HCT116 (cell line): ENCODE data around the gene AGPAT3. TPM values are rescaled to one million over a fixed set of nuclear protein-coding genes. Genes with fewer than 3 reads are reported as not detected.

ENCODE experiments used
- ATAC-seq: fragments of 200-7000 bp; cut with Tn5 transposase; 2 replicates; pipeline ENCODE4 v1.9.1; 2020; ENCODE audit warnings: mild to moderate bottlenecking, moderate library complexity
- BruUV-seq: library from RNA; stranded (reverse); fragments of 400-500 nt; replicated peaks from 2 replicates; lab custom pipeline; 2021; lab: Mats Ljungman, UMichigan
- CTCF ChIA-PET: fragments of 300-600 bp; sonication (Branson Sonifier 250); formaldehyde crosslinking; loops from one replicate; lab custom pipeline; 2021; ENCODE audit warnings: antibody characterized with exemption; lab: Charles Lee
- POLR2A ChIA-PET: fragments of 300-600, 350-600 bp; sonication (Branson Sonifier 250); formaldehyde crosslinking; loops from one replicate; lab custom pipeline; 2021; ENCODE audit warnings: antibody characterized with exemption; lab: Charles Lee
- RAD21 ChIA-PET, 2 experiments: fragments of 300-600 bp; sonication (Branson Sonifier 250); formaldehyde crosslinking; loops; one replicate each; lab custom pipeline; 2023; ENCODE audit warnings: low total read pairs in 2 of 2; ENCODE audit not compliant: uncharacterized antibody in 2 of 2, unreplicated experiment in 2 of 2, low non-redundant PET in 1 of 2; lab: Charles Lee
- DNase-seq: peaks from one replicate; pipeline ENCODE4 v3.0.0-alpha.2; 2010; ENCODE audit warnings: low read depth, low spot score
- H2AFZ ChIP-seq: fragments of 200-600 bp; shearing (Covaris generic), sonication (generic); 2 replicates; pipeline ENCODE4 v1.6.1; 2017; ENCODE audit warnings: low read depth, mixed run types, mixed read lengths, antibody characterized with exemption, low read length; ENCODE audit not compliant: poor library complexity, severe bottlenecking
- H3K27ac ChIP-seq: 2 replicates; pipeline ENCODE4 v1.5.1; 2012; ENCODE audit warnings: low read depth, low read length
- H3K27me3 ChIP-seq: fragments of 200-600 bp; sonication (generic); 2 replicates; pipeline ENCODE4 v1.6.1; 2016; ENCODE audit warnings: mixed run types, low read length, mixed read lengths; ENCODE audit not compliant: insufficient read depth
- H3K36me3 ChIP-seq, 2 experiments: fragments of 200-500 bp in 1 of 2; fragments of 200-600 bp in 1 of 2; sonication (Bioruptor generic) in 1 of 2; sonication (generic) in 1 of 2; 2 replicates each; pipeline versions ENCODE4 v1.5.1 to v1.6.1; 2014 to 2016; ENCODE audit warnings: low read length in 2 of 2, inconsistent platforms in 1 of 2, mixed read lengths in 1 of 2, mixed run types in 1 of 2; ENCODE audit not compliant: insufficient read depth in 2 of 2, control insufficient read depth in 1 of 2
- H3K4me1 ChIP-seq, 2 experiments: fragments of 200-600 bp in 1 of 2; sonication (generic) in 1 of 2; 2 replicates each; pipeline versions ENCODE4 v1.5.1 to v1.6.1; 2012 to 2017; ENCODE audit warnings: low read length in 2 of 2, inconsistent platforms in 1 of 2, mild to moderate bottlenecking in 1 of 2, mixed read lengths in 1 of 2, mixed run types in 1 of 2, moderate library complexity in 1 of 2; ENCODE audit not compliant: insufficient read depth in 2 of 2, control insufficient read depth in 1 of 2
- H3K4me2 ChIP-seq: fragments of 200-600 bp; sonication (generic); 2 replicates; pipeline ENCODE4 v1.6.1; 2017; ENCODE audit warnings: mixed run types, low read length, mixed read lengths
- H3K4me3 ChIP-seq, 2 experiments: fragments of 200-600 bp in 1 of 2; sonication (generic) in 1 of 2; replicated peaks in 1 of 2; 2 replicates each; pipeline ENCODE4 v1.5.1; 2011 to 2016; ENCODE audit warnings: low read length in 2 of 2, control low read depth in 1 of 2, low read depth in 1 of 2, mild to moderate bottlenecking in 1 of 2, mixed read lengths in 1 of 2, mixed run types in 1 of 2
- H3K79me2 ChIP-seq: fragments of 200-600 bp; sonication (generic); 2 replicates; pipeline ENCODE4 v1.6.1; 2017; ENCODE audit warnings: mild to moderate bottlenecking, mixed run types, low read length, moderate library complexity, mixed read lengths; ENCODE audit not compliant: insufficient read depth
- H3K9ac ChIP-seq: fragments of 200-600 bp; sonication (generic); 2 replicates; pipeline ENCODE4 v1.6.1; 2016; ENCODE audit warnings: low read length, mixed read lengths
- H3K9me2 ChIP-seq: fragments of 200-600 bp; sonication (generic), shearing (Covaris generic); 2 replicates; pipeline ENCODE4 v1.6.1; 2017; ENCODE audit warnings: mixed run types, mild to moderate bottlenecking, moderate library complexity; ENCODE audit not compliant: insufficient read depth
- H3K9me3 ChIP-seq, 2 experiments: fragments of 200-500 bp in 1 of 2; fragments of 200-600 bp in 1 of 2; sonication (Bioruptor generic) in 1 of 2; sonication (generic) in 1 of 2; 2 replicates each; pipeline ENCODE4 v1.6.1; 2014 to 2017; ENCODE audit warnings: low read length in 2 of 2, mixed read lengths in 2 of 2, inconsistent platforms in 1 of 2, low read depth in 1 of 2, mild to moderate bottlenecking in 1 of 2, mixed run types in 1 of 2, moderate library complexity in 1 of 2; ENCODE audit not compliant: control insufficient read depth in 1 of 2, insufficient read depth in 1 of 2
- H4K20me1 ChIP-seq: fragments of 200-600 bp; sonication (generic), shearing (Covaris generic); 2 replicates; pipeline ENCODE4 v1.6.1; 2017; ENCODE audit warnings: mixed run types, mild to moderate bottlenecking, moderate library complexity; ENCODE audit not compliant: insufficient read depth
- CBX3 ChIP-seq: IDR thresholded peaks from 2 replicates; pipeline ENCODE4 v1.6.1; 2012; ENCODE audit warnings: low read depth
- CEBPB ChIP-seq: IDR thresholded peaks from 2 replicates; pipeline ENCODE4 v1.6.1; 2012; ENCODE audit warnings: low read depth
- CTCF ChIP-seq, 3 experiments: fragments of 200-600 bp in 1 of 3; sonication (generic) in 1 of 3; IDR thresholded peaks in 2 of 3; conservative IDR thresholded peaks in 1 of 3; 2 replicates each; pipeline ENCODE4 v1.5.1; 2012 to 2017; ENCODE audit warnings: low read depth in 2 of 3, low read length in 2 of 3, antibody characterized with exemption in 1 of 3, borderline replicate concordance in 1 of 3, control low read depth in 1 of 3, mild to moderate bottlenecking in 1 of 3, mixed read lengths in 1 of 3, mixed run types in 1 of 3, moderate library complexity in 1 of 3; ENCODE audit not compliant: insufficient read depth in 1 of 3
- EGR1 ChIP-seq: IDR thresholded peaks from 2 replicates; pipeline ENCODE4 v1.6.1; 2012; ENCODE audit warnings: low read depth
- ELF1 ChIP-seq: IDR thresholded peaks from 2 replicates; pipeline ENCODE4 v1.6.1; 2012; ENCODE audit warnings: low read depth, borderline replicate concordance
- FOSL1 ChIP-seq: IDR thresholded peaks from 2 replicates; pipeline ENCODE4 v1.6.1; 2012; ENCODE audit warnings: low read depth
- JUND ChIP-seq: IDR thresholded peaks from 2 replicates; pipeline ENCODE4 v1.6.1; 2012
- POLR2AphosphoS5 ChIP-seq: IDR thresholded peaks from 2 replicates; pipeline ENCODE4 v1.6.1; 2011; ENCODE audit warnings: mild to moderate bottlenecking, low read depth, low read length, moderate library complexity
- RAD21 ChIP-seq: IDR thresholded peaks from 2 replicates; pipeline ENCODE4 v1.6.1; 2012; ENCODE audit warnings: low read depth, mild to moderate bottlenecking
- REST ChIP-seq: IDR thresholded peaks from 2 replicates; pipeline ENCODE4 v1.6.1; 2012; ENCODE audit warnings: low read depth
- TCF7L2 ChIP-seq: IDR thresholded peaks from 2 replicates; pipeline ENCODE4 v1.7.0; 2011; ENCODE audit warnings: borderline replicate concordance, inconsistent platforms; ENCODE audit not compliant: insufficient read depth, insufficient read length; ENCODE audit errors: extremely low read depth
- YY1 ChIP-seq: IDR thresholded peaks from 2 replicates; pipeline ENCODE4 v1.6.1; 2011; ENCODE audit warnings: low read length, low read depth, moderate library complexity, mild to moderate bottlenecking; ENCODE audit not compliant: insufficient replicate concordance; ENCODE audit errors: extremely low read depth
- intact Hi-C: fragments of 100-400 bp; cut with micrococcal nuclease; formaldehyde crosslinking; loops from 2 replicates; pipeline ENCODE4 v1.10.0; 2022
- total RNA-seq: library from RNA; stranded (reverse); gene quantifications from one replicate; pipeline ENCODE4 v1.2.1, GENCODE V29; 2021; ENCODE audit not compliant: unreplicated experiment

The AGPAT3 gene
- total RNA-seq, 1 experiment from 2014 or later: 54.1 TPM

- Histone ChIP-seq H3K9ac (no peak overlapping the region), H3K36me3 (no peaks in the 10 kb centered on the region), H3K27ac (no peak overlapping the region), H3K4me1 (no peaks in the 10 kb centered on the region), H2AFZ (no peak overlapping the region), H3K4me3 (no peak overlapping the region), H3K9me2 (no peaks in the 10 kb centered on the region), H3K27me3 (no peaks in the 10 kb centered on the region), H3K9me3 (no peaks in the 10 kb centered on the region), H4K20me1 (peaks cover 16% of the 10 kb centered on the region; the same call in 1 of the 2 replicates), H3K79me2 (peaks cover 96% of the 10 kb centered on the region), H3K4me2 (no peak overlapping the region)
- RAD21 ChIA-PET: no interaction called here
- CTCF ChIA-PET: no interaction called here
- ATAC-seq (no peak), DNase-seq (no peak)
- intact Hi-C loops: no loop called here
- TF ChIP-seq CTCF (IDR thresholded peaks at IDR 0.05 in 2 of 3, conservative IDR thresholded peaks at IDR 0.05 in 1 of 3; ENCODE audit: borderline replicate concordance in 1 of 3, insufficient read depth in 1 of 3, low read depth in 2 of 3, low read length in 2 of 3) (no peak), POLR2AphosphoS5 (no peak), FOSL1 (no peak), EGR1 (no peak), RAD21 (no peak), YY1 (no peak), CEBPB (no peak), JUND (no peak), CBX3 (no peak)
- no TSS peak for BruUV-seq
- POLR2A ChIA-PET: no interaction called here
Observed at GRCh38 chr21:44021064-44021463, 156.0 kb downstream of the AGPAT3 start.

- H2AFZ ChIP-seq: no peak overlapping the region
- BruUV-seq: no TSS peak
- H3K79me2 ChIP-seq: peaks cover 98% of the 10 kb centered on the region
- no peaks in the 10 kb centered on the region for H3K9me2 ChIP-seq
- H4K20me1 ChIP-seq: 0 out of 2 replicates have a peak, but pooled peaks cover 6% of the 10 kb centered on the region
- RAD21 ChIA-PET: no interaction called here
- H3K27me3 ChIP-seq: no peaks in the 10 kb centered on the region
- H3K27ac ChIP-seq: no peak overlapping the region
- POLR2A ChIA-PET: no interaction called here
- CTCF ChIA-PET: no interaction called here
- DNase-seq (no peak), ATAC-seq (no peak)
- intact Hi-C loops: no loop called here
- H3K4me2 ChIP-seq: no peak overlapping the region
- no peak overlapping the region for H3K9ac ChIP-seq
- H3K9me3 ChIP-seq: no peaks in the 10 kb centered on the region; a peak in 1 of 4 replicates
- H3K36me3 ChIP-seq: no peaks in the 10 kb centered on the region
- no peak overlapping the region for H3K4me3 ChIP-seq
- H3K4me1 ChIP-seq: no peaks in the 10 kb centered on the region
- TF ChIP-seq TCF7L2: no peak
- no peak for TF ChIP-seq REST
- TF ChIP-seq ELF1: no peak
- no peak for TF ChIP-seq CBX3
- TF ChIP-seq CTCF (IDR thresholded peaks at IDR 0.05 in 2 of 3, conservative IDR thresholded peaks at IDR 0.05 in 1 of 3; ENCODE audit: borderline replicate concordance in 1 of 3, insufficient read depth in 1 of 3, low read depth in 2 of 3, low read length in 2 of 3): no peak
Observed at GRCh38 chr21:44024257-44024656, 159.2 kb downstream of the AGPAT3 start.
